ENCODE data around the gene GLIS1.

- TF ChIP-seq CTCF (IDR thresholded peaks at IDR 0.05) (no peak), POLR2A (IDR thresholded peaks at IDR 0.05) (no peak)
Measured at GRCh38 chr1:53552146-53552861, 186.7 kb downstream of the GLIS1 start.

All from lower leg skin (tissue), 3 donors.